Heart left ventricle (tissue), 16 donors: ENCODE measurements around the gene MRAP. TPM values are rescaled to one million over a fixed set of nuclear protein-coding genes. Genes with fewer than 3 reads are reported as not detected.

Experiments used
- ATAC-seq, 4 donors: fragments of 200-7000 bp; cut with Tn5 transposase; one replicate each; pipeline ENCODE4 v1.9.1; 2020 to 2022; ENCODE audit warnings: moderate library complexity in 4 of 4, mild to moderate bottlenecking in 3 of 4, moderate number of reproducible peaks in 1 of 4
- DNase-seq, 5 donors: peaks; one replicate each; pipeline ENCODE4 v3.0.0-alpha.2; 2020
- H3K27ac ChIP-seq, 12 donors: fragments of 200-600 bp; sonication (generic) in 4 of 12; one replicate each; pipeline versions ENCODE4 v1.5.0 to v1.8.0; 2016 to 2022; ENCODE audit warnings: mild to moderate bottlenecking in 2 of 12
- H3K27me3 ChIP-seq, 9 donors: fragments of 200-600 bp; sonication (generic) in 2 of 9; one replicate each; pipeline versions ENCODE4 v1.5.1 to v1.8.0; 2016 to 2022; ENCODE audit warnings: mild to moderate bottlenecking in 3 of 9
- H3K36me3 ChIP-seq, 9 donors: fragments of 200-600 bp; sonication (generic) in 2 of 9; one replicate each; pipeline versions ENCODE4 v1.5.0 to v1.8.0; 2018 to 2022; ENCODE audit warnings: mild to moderate bottlenecking in 2 of 9
- H3K4me1 ChIP-seq, 12 donors: fragments of 200-600 bp; sonication (generic) in 4 of 12; one replicate each; pipeline versions ENCODE4 v1.5.0 to v1.8.0; 2016 to 2022; ENCODE audit warnings: mild to moderate bottlenecking in 3 of 12
- H3K4me3 ChIP-seq, 12 donors: fragments of 200-600 bp; sonication (generic) in 4 of 12; one replicate each; pipeline versions ENCODE4 v1.5.0 to v1.8.0; 2017 to 2022; ENCODE audit warnings: mild to moderate bottlenecking in 9 of 12, moderate library complexity in 4 of 12
- H3K9me3 ChIP-seq, 12 donors: fragments of 200-600 bp; sonication (generic) in 4 of 12; one replicate each; pipeline versions ENCODE4 v1.5.0 to v1.8.0; 2016 to 2022; ENCODE audit warnings: mild to moderate bottlenecking in 1 of 12
- POLR2A ChIP-seq, 2 donors: fragments of 450-650 bp; IDR thresholded peaks; one replicate each; pipeline ENCODE4 v1.6.1; 2017; ENCODE audit warnings: antibody characterized with exemption in 2 of 2, mild to moderate bottlenecking in 2 of 2, moderate library complexity in 2 of 2
- WGBS, 4 donors: extraction: QIAGEN DNeasy Blood & Tissue Kit in 2 of 4; methylation state at CpG; one replicate each; pipeline versions ENCODE4 v1.1.5 to v1.1.7; 2013 to 2018; 5-methylcytosine and 5-hydroxymethylcytosine counted together
- intact Hi-C, 10 donors: fragments of 100-400 bp; cut with DNase I; formaldehyde crosslinking; loops; one replicate each; pipeline versions ENCODE4 v1.11.1 to v1.14.2; 2022
- polyA plus RNA-seq, 2 donors: library from polyadenylated mRNA; stranded (reverse); fragments of 200-250 nt; gene quantifications; one replicate each; pipeline ENCODE4 v1.2.3, GENCODE V29; 2013
- total RNA-seq, 9 donors: library from RNA; depleted of rRNA in 2 of 9; stranded (reverse); fragments of >200 nt in 2 of 9; fragmentation: NEBNext Ultra II Directional in 3 of 9; extraction: Animal tissue kit (Norgen Biotek cat#: 25700) in 3 of 9; gene quantifications; one replicate each; pipeline versions ENCODE4 v1.1.0 to v1.2.4, GENCODE V29; 2016 to 2023
- TF ChIP-seq, protein P1 (sequence below), 12 donors: fragments of 200-600 bp; sonication (generic) in 4 of 12; IDR thresholded peaks; one replicate each; pipeline versions ENCODE4 v1.5.0 to v1.8.0; 2018 to 2022; ENCODE audit warnings: antibody characterized with exemption in 12 of 12, mild to moderate bottlenecking in 5 of 12
- donor health status: ischemic (EF 13 %, LVEDD 7.1; RV severe dilation, severe dysfunction).
- donor health status: healthy with polysubstance abuse.
- donor health status: DM: no; HTN: yes; CAD: no.
- donor health status: DM: no; HTN: no; CAD: no.
- donor health status: ischemic (EF 25% LVEDD 6.9; RV normal size, moderate dysfunction).
- donor health status: ischemic (EF 25% LVEDD 5.7; RV mildly dilated, moderate dysfunction).
- donor health status: healthy.
- donor health status: DM: yes; HTN: yes; CAD: no.
- donor health status: ischemic (EF 35%, LVEDD 5.7; RV mildly dilated, moderate dysfunction).
- donor health status: nonischemic (EF 11% LVEDD 7.7; RV severe dilation, severe dysfunction).
- donor health status: DM: yes; HTN: yes; CAD: no.
- donor health status: PGD.
- donor health status: ischemic (EF 29% LVEDD 5.4; RV normal size, mild dysfunction).
- donor health status: nonischemic (EF 23%, LVEDD 6.1; RV moderate dilation, normal function).

MRAP gene
- total and polyA plus RNA-seq, 11 donors: 0.57 to 6.5 (median 1.5) TPM; not detected in 5

DNA sequence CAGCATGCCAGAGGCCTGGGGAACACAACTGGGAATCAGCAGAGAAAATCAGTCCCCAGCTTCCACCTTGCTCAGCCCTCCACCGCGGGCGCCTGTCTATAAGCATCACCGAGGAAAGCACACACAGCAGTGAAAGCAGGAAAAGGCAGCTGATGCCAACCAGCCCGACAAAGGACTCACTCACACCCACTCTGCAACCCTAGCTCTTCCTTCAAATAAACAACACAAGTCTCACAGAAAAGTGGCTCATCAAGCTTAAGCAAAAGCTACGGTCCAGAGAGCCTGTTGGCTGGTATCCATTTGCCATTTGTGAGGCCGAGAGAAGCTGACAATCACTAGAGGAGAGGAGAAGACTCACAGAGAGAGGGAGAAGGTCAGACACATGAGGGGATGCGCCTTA is 27.1 kb downstream of the MRAP start:
- DNase-seq (no peak), ATAC-seq (no peak)
- TF ChIP-seq, protein P1, sequence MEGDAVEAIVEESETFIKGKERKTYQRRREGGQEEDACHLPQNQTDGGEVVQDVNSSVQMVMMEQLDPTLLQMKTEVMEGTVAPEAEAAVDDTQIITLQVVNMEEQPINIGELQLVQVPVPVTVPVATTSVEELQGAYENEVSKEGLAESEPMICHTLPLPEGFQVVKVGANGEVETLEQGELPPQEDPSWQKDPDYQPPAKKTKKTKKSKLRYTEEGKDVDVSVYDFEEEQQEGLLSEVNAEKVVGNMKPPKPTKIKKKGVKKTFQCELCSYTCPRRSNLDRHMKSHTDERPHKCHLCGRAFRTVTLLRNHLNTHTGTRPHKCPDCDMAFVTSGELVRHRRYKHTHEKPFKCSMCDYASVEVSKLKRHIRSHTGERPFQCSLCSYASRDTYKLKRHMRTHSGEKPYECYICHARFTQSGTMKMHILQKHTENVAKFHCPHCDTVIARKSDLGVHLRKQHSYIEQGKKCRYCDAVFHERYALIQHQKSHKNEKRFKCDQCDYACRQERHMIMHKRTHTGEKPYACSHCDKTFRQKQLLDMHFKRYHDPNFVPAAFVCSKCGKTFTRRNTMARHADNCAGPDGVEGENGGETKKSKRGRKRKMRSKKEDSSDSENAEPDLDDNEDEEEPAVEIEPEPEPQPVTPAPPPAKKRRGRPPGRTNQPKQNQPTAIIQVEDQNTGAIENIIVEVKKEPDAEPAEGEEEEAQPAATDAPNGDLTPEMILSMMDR (IDR thresholded peaks at IDR 0.05): no peak
- no peak for TF ChIP-seq POLR2A (IDR thresholded peaks at IDR 0.05)
- Histone ChIP-seq H3K4me3 (no peak overlapping the region), H3K27ac (peak overlapping the region in 1 of 12 donors; percentile 21), H3K9me3 (no peaks in the 10 kb centered on the region), H3K4me1 (peaks cover 3 to 46% (median 24%) of the 10 kb centered on the region in 12 donors), H3K27me3 (no peaks in the 10 kb centered on the region), H3K36me3 (peaks cover 4 to 72% (median 56%) of the 10 kb centered on the region in 9 donors)
- 84 to 93% (median 91%) methylated on average over 8 of the region's 8 CpGs for WGBS, 4 donors
- intact Hi-C loops: loop anchor here in 1 of 10 donors (5.0 kb wide), 2 partner anchors 43 to 52 kb away; no protein-coding TSS in a partner anchor

DNA sequence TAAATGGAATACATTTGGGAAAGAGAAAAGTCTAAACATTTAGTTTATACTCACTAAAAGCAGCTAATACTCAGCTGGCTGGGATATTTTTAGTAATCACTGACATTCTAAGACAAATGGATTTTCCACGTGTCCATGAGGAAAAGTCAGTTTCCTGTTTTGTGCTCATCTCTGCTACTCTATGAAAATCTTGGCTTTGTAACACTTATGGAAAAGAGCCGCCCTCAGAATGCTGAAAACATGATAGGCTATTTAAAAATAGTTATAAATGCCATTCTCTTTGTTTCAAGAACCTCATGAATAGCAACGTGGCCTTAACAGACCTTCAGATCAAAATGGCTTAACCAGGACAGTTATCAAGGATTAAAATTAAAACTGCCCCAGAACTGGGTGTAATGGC is 29.9 kb downstream of the MRAP start:
- Histone ChIP-seq H3K36me3 (peaks cover 0 to 64% (median 52%) of the 10 kb centered on the region in 9 donors), H3K4me3 (no peak overlapping the region), H3K9me3 (peaks cover 0 to 7% (median 0%) of the 10 kb centered on the region in 12 donors), H3K27me3 (no peaks in the 10 kb centered on the region), H3K4me1 (peaks cover 3 to 50% (median 24%) of the 10 kb centered on the region in 12 donors), H3K27ac (peak overlapping the region; percentile 64 to 82 (median 76))
- intact Hi-C loops: loop anchor here in 2 of 10 donors (1.0 to 5.0 kb wide), 3 partner anchors 36 to 49 kb away; no protein-coding TSS in a partner anchor
- DNase-seq: no peak
- WGBS, 4 donors: 20 to 39% (median 25%) methylated on average over 3 of the region's 3 CpGs
- TF ChIP-seq POLR2A (IDR thresholded peaks at IDR 0.05): no peak
- TF ChIP-seq, protein P1 (IDR thresholded peaks at IDR 0.05): no peak
- peak; percentile 21 to 78 (median 43) for ATAC-seq

DNA sequence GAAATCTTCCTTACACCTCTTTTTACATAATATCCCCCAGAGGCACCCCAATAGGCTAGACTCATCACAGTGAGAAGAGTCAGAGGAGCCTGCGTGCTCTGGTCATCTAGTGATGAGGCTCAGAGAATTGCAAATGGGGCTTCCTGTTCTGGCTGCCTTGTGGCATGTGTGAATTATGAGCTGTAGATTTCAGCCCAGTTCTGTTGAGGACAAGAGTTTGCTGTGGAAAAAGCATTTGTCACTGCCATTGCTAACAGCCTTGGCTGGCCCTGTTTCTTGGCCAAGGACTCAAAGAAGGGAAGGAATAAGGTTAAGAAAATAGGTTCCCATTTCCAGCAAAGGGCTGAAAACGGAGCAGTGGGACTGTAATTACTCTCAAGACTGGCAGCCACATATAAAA is 30.7 kb downstream of the MRAP start:
- DNase-seq (no peak), ATAC-seq (peak; percentile 14 to 45 (median 33))
- no peak overlapping the region for H3K4me3 ChIP-seq
- peaks cover 0 to 7% (median 0%) of the 10 kb centered on the region in 12 donors for H3K9me3 ChIP-seq
- H3K4me1 ChIP-seq: peaks cover 3 to 49% (median 24%) of the 10 kb centered on the region in 12 donors
- WGBS, 4 donors: 52 to 77% (median 58%) methylated on average over 2 of the region's 2 CpGs
- no peaks in the 10 kb centered on the region for H3K27me3 ChIP-seq
- H3K36me3 ChIP-seq: peaks cover 0 to 64% (median 52%) of the 10 kb centered on the region in 9 donors
- H3K27ac ChIP-seq: peak overlapping the region in 11 of 12 donors; percentile 65 to 82 (median 77)
- intact Hi-C loops: loop anchor here in 1 of 10 donors (5.0 kb wide), 2 partner anchors 47 to 48 kb away; no protein-coding TSS in a partner anchor
- TF ChIP-seq, protein P1 (IDR thresholded peaks at IDR 0.05): no peak
- TF ChIP-seq POLR2A (IDR thresholded peaks at IDR 0.05): no peak

GRCh38 chr21:32329776-32330175 is 31.1 kb downstream of the MRAP start:
- Histone ChIP-seq H3K4me1 (peaks cover 3 to 45% (median 24%) of the 10 kb centered on the region in 12 donors), H3K4me3 (no peak overlapping the region), H3K27ac (peak overlapping the region in 10 of 12 donors; percentile 65 to 82 (median 76)), H3K27me3 (no peaks in the 10 kb centered on the region), H3K9me3 (peaks cover 0 to 7% (median 0%) of the 10 kb centered on the region in 12 donors), H3K36me3 (peaks cover 0 to 64% (median 52%) of the 10 kb centered on the region in 9 donors)
- DNase-seq: no peak
- intact Hi-C loops: loop anchor here in 1 of 10 donors (5.0 kb wide), 2 partner anchors 47 to 48 kb away; no protein-coding TSS in a partner anchor
- no peak for TF ChIP-seq POLR2A (IDR thresholded peaks at IDR 0.05)
- TF ChIP-seq, protein P1 (IDR thresholded peaks at IDR 0.05): no peak
- WGBS, 4 donors: 80 to 89% (median 83%) methylated on average over 3 of the region's 3 CpGs
- no peak for ATAC-seq
